SHP77 (cell line): ENCODE results near the gene MAP3K14.
"Not testable (repeated sequence)": the region's sequence is repeated elsewhere in the genome, so short reads cannot be mapped to it uniquely, and the experiment has no call there.

Experiments used
- DNase-seq, 2 experiments: peaks; one replicate each; lab custom pipeline; 2025; lab: John Stamatoyannopoulos, UW

Gene MAP3K14

DNA sequence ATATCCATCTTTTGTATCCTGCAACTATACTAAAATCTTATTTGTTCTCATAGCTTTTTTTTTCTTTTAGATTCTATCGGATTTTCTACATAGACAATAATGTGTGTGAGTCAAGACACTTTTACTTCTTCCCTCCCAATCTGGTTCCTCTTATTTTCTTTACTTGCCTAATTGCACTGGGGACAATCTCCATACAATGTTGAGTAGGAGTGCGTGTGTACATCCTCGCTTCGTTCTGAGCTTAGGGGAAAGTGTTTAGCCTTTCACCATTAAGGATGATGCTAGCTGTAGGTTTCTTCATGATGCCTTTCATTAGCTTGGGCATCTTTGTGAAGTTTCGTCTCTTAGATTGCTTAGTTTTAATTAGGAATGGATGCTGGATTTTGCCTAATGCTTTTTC, 57.8 kb downstream of the MAP3K14 start:
- DNase-seq = no peak

DNA sequence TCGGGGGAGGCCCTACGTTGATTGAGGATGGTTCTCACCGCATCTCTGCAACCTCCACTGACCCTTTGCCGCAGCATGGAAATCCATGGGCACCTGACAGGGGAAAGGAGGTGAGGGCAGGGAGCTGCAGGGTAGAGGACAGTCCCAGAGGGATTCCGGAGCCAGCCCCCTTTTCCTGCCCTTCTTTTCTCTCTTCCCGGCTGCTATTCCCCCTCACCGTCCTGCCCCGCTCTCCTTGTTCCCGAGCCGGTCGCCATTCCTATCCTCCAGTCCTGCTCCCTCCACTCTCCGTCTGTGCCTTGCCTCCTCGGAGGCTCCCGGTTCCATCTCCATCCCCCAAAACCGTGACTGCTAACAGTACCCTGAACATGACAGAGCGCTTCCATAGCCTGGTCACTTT, 59.7 kb downstream of the MAP3K14 start:
- no peak for DNase-seq

DNA sequence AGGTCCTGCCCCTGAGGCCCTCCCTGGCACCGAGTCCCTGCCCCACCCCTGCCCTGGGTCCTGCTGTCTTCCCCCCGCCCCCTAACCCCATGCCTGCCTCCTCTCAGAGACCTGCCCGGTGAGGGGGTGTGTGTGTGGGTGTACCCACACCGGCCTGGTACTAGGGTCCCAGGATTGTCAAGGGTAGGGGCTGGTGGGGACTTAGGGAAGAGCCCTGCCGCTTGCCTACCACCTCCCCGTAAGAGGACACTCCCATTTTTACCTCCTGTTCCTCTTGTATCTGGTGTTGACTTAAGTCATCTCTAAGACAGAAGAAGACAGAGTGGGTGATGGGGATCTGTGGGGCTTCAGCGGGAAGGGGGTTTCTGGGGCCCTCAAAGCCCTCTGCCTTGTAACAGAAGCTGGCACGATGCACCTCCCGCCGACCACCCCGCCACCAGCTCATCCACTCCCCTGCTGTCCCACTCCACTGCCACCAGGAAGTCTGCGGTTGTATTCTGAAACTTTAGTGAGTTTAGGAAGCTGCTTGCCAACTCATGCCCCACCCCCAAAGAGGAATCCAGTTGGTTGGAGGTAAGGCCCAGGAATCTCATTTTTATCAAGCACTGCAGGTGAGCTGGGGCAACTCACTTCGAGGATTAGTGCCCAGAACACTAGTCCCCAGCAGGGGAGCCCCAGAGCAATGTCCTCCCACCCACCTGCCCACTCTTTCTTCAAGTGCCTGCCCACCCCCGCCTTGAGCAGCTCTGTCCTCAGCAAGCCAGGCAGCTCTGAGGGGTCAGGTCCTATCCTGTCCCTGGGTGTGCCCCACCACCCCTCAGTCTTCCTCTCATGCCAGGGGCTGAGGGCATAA, 60.5 kb downstream of the MAP3K14 start:
- DNase-seq = no peak

DNA sequence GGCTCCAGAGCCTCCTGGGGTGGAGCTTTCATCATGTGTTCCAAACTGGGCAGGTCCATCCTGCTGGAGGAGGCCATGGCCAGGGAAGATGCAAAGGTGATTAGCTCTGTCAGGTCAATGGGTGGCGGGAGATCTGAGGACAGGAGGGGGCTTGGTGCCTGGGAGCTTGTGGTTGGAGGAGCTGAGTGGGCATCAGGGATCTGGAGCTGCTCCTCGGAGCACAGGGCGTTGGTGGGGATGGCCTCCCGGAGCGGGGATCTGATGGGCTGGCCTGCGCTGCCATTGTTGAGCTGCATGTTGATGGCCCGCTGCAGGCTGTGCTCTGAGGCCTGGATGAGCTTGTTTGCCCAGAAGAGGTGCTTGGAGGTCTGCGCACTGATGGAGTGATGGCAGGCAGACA, 61.5 kb downstream of the MAP3K14 start:
- no peak for DNase-seq

- DNase-seq = no peak
Measured at GRCh38 chr17:45253879-45254278, 62.9 kb downstream of the MAP3K14 start.

DNA sequence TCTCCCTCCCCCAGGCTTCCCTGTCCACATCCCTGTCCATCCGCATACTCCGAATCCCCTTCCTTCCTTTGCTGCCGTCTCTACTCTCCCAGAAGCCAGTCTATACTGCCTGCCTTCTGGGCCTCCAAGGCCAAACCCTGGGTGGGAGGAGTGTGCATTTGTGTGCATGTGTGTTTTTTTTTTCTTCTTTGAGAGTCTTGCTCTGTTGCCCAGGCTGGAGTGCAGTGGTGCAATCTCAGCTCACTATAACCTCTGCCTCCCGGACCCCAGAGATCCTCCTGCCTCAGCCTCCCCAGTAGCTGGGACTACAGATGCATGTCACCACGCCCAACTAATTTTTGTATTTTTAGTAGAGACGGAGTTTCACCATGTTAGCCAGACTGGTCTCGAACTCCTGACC, 63.6 kb downstream of the MAP3K14 start:
- not testable (repeated sequence) for DNase-seq

- no peak for DNase-seq
Measured at GRCh38 chr17:45251931-45252330, 64.9 kb downstream of the MAP3K14 start.

GRCh38 chr17:45248132-45248957, 68.5 kb downstream of the MAP3K14 start:
- DNase-seq = no peak

- DNase-seq = peak; percentile 97 to 99
Measured at GRCh38 chr17:45247429-45248131, 69.2 kb downstream of the MAP3K14 start.

DNA sequence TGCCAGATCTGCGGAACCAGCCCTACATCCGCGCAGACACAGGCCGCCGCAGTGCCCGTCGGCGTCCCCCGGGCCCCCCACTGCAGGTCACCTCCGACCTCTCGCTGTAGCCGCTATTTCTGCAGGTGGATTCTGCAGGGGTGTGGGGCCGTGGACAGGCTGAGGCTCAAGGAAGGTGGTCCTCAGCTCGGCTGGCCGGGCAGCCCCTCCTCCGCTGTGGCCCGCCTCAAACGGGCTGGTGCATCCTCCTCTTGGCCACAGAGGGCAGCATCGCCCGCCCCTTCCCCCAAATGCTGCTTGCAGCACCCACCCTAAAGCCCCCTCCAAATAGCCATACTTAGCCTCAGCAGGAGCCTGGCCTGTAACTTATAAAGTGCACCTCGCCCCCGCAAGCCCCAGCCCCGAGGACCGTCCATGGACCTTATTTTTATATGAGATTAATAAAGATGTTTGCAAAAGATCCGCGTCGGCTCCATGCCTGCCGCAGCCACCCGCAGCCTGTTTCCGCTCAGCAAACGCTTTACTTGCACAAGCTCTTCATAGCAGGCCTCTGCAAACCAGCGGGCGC, 69.9 kb downstream of the MAP3K14 start:
- DNase-seq = peak; percentile 37 to 53

DNA sequence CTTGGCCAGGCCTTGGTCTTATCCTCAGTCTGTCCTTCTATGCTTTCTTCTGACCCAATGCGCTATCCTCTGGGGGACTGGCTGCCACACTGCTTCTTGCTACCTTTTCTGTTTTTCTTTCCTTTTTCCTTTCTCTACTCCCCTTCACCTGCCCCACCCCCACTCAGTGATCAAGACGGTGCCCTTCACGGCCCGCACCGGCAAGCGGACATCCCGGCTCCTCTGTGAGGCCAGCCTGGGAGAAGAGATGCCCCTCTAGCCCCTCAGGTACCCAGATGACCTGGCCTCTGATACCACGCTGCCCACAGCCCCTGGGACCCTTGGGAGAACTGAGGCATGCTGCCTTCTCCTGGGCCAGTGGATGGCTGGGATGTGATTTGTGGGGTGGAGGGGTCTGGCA, 70.5 kb downstream of the MAP3K14 start:
- DNase-seq = no peak

GRCh38 chr17:45244725-45245656, 71.8 kb downstream of the MAP3K14 start:
- no peak for DNase-seq

GRCh38 chr17:45243750-45244149, 73.1 kb downstream of the MAP3K14 start:
- peak in 1 of 2 experiments; percentile 30 for DNase-seq

DNA sequence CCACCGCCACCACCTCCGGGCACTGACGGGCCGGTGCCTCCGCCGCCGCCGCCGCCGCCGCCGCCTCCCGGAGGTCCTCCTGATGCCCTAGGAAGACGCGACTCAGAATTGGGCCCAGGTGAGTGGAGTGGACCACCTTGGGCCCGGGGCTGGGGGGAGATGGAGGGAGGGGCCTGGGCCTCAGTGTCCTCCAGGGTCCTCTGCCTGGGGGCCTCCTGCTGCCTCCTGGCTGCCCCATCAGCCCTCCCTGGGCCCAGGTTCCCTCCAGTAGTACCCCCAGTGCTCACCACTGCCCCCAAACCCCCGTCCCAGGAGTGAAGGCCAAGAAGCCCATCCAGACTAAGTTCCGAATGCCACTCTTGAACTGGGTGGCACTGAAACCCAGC, 74.8 kb downstream of the MAP3K14 start:
- DNase-seq = no peak

GRCh38 chr17:45241328-45242028, 75.3 kb downstream of the MAP3K14 start:
- DNase-seq = no peak

DNA sequence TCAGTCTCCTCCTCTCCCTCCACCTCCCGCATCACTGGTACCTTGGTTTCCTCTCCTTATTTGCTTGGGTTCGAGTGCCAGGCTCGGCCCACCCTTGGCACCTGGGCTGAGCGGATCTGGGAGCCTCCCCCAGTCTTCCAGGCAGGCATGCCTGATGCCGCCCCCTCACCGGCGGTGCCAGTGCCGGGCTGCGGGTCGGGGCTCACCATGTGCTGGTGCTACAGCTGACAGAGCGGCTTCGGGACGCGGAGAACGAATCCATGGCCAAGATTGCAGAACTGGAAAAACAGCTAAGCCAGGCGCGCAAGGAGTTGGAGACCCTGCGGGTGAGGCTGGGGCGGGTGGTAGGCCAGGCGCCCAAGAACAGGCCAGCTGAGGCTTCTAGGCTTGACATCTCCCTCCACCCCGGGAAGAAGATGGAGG, 75.9 kb downstream of the MAP3K14 start:
- no peak for DNase-seq

GRCh38 chr17:45238155-45238774, 78.6 kb downstream of the MAP3K14 start:
- no peak for DNase-seq

- no peak for DNase-seq
Measured at GRCh38 chr17:45237686-45238085, 79.1 kb downstream of the MAP3K14 start.

- no peak for DNase-seq
Measured at GRCh38 chr17:45236282-45236606, 80.6 kb downstream of the MAP3K14 start.
